A673 (cell line): Measurements from ENCODE around the gene PPIL6. TPM values are rescaled to one million over a fixed set of nuclear protein-coding genes. Genes with fewer than 3 reads are reported as not detected.

Experiments
- BruUV-seq: library from RNA; stranded (reverse); fragments of 400-500 nt; replicated peaks from 2 replicates; lab custom pipeline; 2021; lab: Mats Ljungman, UMichigan
- CTCF ChIA-PET: fragments of 300-600 bp; sonication (Branson Sonifier 250); formaldehyde crosslinking; loops from one replicate; lab custom pipeline; 2022; ENCODE audit warnings: antibody characterized with exemption; lab: Charles Lee
- POLR2A ChIA-PET: fragments of 300-600 bp; sonication (Branson Sonifier 250); formaldehyde crosslinking; loops from one replicate; lab custom pipeline; 2022; ENCODE audit warnings: antibody characterized with exemption; ENCODE audit not compliant: low non-redundant PET; lab: Charles Lee
- DNase-seq: peaks from one replicate; pipeline ENCODE4 v3.0.0-alpha.2; 2015; ENCODE audit warnings: low spot score
- H3K27ac ChIP-seq: fragments of 200-600 bp; sonication (generic); 2 replicates; pipeline ENCODE4 v1.5.1; 2016; ENCODE audit warnings: mixed run types, low read depth, mild to moderate bottlenecking, mixed read lengths, antibody characterized with exemption, low read length; ENCODE audit not compliant: poor library complexity, severe bottlenecking
- H3K27me3 ChIP-seq: fragments of 200-600 bp; sonication (generic); replicated peaks from 2 replicates; pipeline ENCODE4 v1.6.1; 2017; ENCODE audit warnings: mixed run types, low read depth, mild to moderate bottlenecking, mixed read lengths, antibody characterized with exemption, low read length; ENCODE audit not compliant: insufficient read depth, poor library complexity
- H3K36me3 ChIP-seq: fragments of 200-600 bp; sonication (generic); 2 replicates; pipeline ENCODE4 v1.6.1; 2016; ENCODE audit warnings: mixed run types, mild to moderate bottlenecking, mixed read lengths, antibody characterized with exemption, low read length; ENCODE audit not compliant: insufficient read depth, poor library complexity, severe bottlenecking
- H3K4me1 ChIP-seq: fragments of 200-600 bp; sonication (generic); 2 replicates; pipeline ENCODE4 v1.6.1; 2017; ENCODE audit warnings: mixed run types, mild to moderate bottlenecking, mixed read lengths, antibody characterized with exemption, low read length; ENCODE audit not compliant: insufficient read depth, poor library complexity, severe bottlenecking
- H3K4me3 ChIP-seq: fragments of 200-600 bp; sonication (generic); 2 replicates; pipeline ENCODE4 v1.5.1; 2016; ENCODE audit warnings: low read depth, mixed run types, mild to moderate bottlenecking, mixed read lengths, low read length; ENCODE audit not compliant: poor library complexity, severe bottlenecking
- H3K9me3 ChIP-seq: fragments of 200-600 bp; sonication (generic); 2 replicates; pipeline ENCODE4 v1.6.1; 2016; ENCODE audit warnings: mixed run types, low read depth, mild to moderate bottlenecking, mixed read lengths, antibody characterized with exemption, low read length; ENCODE audit not compliant: poor library complexity, severe bottlenecking
- CTCF ChIP-seq: fragments of 300-800, 200-600 bp; sonication (generic); conservative IDR thresholded peaks from 2 replicates; pipeline ENCODE4 v1.5.1; 2017; ENCODE audit warnings: low read depth, mild to moderate bottlenecking, antibody characterized with exemption, low read length, moderate library complexity, mixed read lengths
- EZH2 ChIP-seq: fragments of 200-600 bp; sonication (generic); IDR thresholded peaks from 2 replicates; pipeline ENCODE4 v1.6.1; 2017; ENCODE audit warnings: borderline replicate concordance, low read depth, mild to moderate bottlenecking, mixed read lengths, antibody characterized with exemption, low read length; ENCODE audit not compliant: poor library complexity, severe bottlenecking
- intact Hi-C: fragments of 100-400 bp; cut with micrococcal nuclease; formaldehyde crosslinking; loops from one replicate; pipeline ENCODE4 v1.10.0; 2022; ENCODE audit not compliant: unreplicated experiment
- total RNA-seq: library from RNA; stranded (reverse); gene quantifications from 2 replicates; pipeline ENCODE4 v1.2.3, GENCODE V29; 2021

The PPIL6 gene
- total RNA-seq, 1 experiment from 2014 or later, result 1.8 TPM

- intact Hi-C loops, result no loop called here
- no peak for DNase-seq
- H3K4me3 ChIP-seq, result no peak overlapping the region
- no peak for TF ChIP-seq EZH2
- TF ChIP-seq CTCF, result no peak
- CTCF ChIA-PET, result no interaction called here
- POLR2A ChIA-PET, result no interaction called here
- H3K27ac ChIP-seq, result no peak overlapping the region
- H3K4me1 ChIP-seq, result no peaks in the 10 kb centered on the region
- no TSS peak for BruUV-seq
- no peaks in the 10 kb centered on the region for H3K27me3 ChIP-seq
- H3K9me3 ChIP-seq, result no peaks in the 10 kb centered on the region
- no peaks in the 10 kb centered on the region for H3K36me3 ChIP-seq
Observed at GRCh38 chr6:109421184-109421583, 19.2 kb downstream of the PPIL6 start.

GRCh38 chr6:109420751-109421150 lies 19.7 kb downstream of the PPIL6 start:
- no peaks in the 10 kb centered on the region for H3K4me1 ChIP-seq
- POLR2A ChIA-PET, result no interaction called here

GRCh38 chr6:109417646-109418045 lies 22.8 kb downstream of the PPIL6 start:
- BruUV-seq, result no TSS peak
- no peak for DNase-seq
- no peaks in the 10 kb centered on the region for H3K4me1 ChIP-seq
- H3K36me3 ChIP-seq, result no peaks in the 10 kb centered on the region
- POLR2A ChIA-PET, result interaction anchor here (0.6 kb wide), 1 partner anchor 107 kb away, joined by 4 read pairs; no protein-coding TSS in a partner anchor
- H3K27me3 ChIP-seq, result no peaks in the 10 kb centered on the region
- TF ChIP-seq EZH2 (no peak), CTCF (no peak)
- CTCF ChIA-PET, result no interaction called here
- no peak overlapping the region for H3K4me3 ChIP-seq
- intact Hi-C loops, result no loop called here
- H3K9me3 ChIP-seq, result no peaks in the 10 kb centered on the region
- H3K27ac ChIP-seq, result no peak overlapping the region

More at GRCh38 chr6:109420751-109421150, 19.7 kb downstream of the PPIL6 start:
- Histone ChIP-seq H3K36me3 (no peaks in the 10 kb centered on the region), H3K27me3 (no peaks in the 10 kb centered on the region), H3K27ac (no peak overlapping the region), H3K4me3 (no peak overlapping the region), H3K9me3 (no peaks in the 10 kb centered on the region)
- intact Hi-C loops, result no loop called here
- CTCF ChIA-PET, result no interaction called here
- TF ChIP-seq CTCF, result no peak
- no peak for TF ChIP-seq EZH2
- BruUV-seq, result no TSS peak
- DNase-seq, result no peak
